Colonic mucosa (tissue), 4 donors: ENCODE results near the gene POF1B. TPM values are rescaled to one million over a fixed set of nuclear protein-coding genes. Genes with fewer than 3 reads are reported as not detected.
"Not testable (repeated sequence)": the region's sequence is repeated elsewhere in the genome, so short reads cannot be mapped to it uniquely, and the experiment has no call there.

Experiments used
- DNase-seq: peaks from one replicate; pipeline ENCODE4 v3.0.0-alpha.2; 2020
- H3K27ac ChIP-seq: fragments of 200-600 bp; one replicate; pipeline ENCODE4 v1.8.0; 2021
- H3K27me3 ChIP-seq: fragments of 200-600 bp; one replicate; pipeline ENCODE4 v1.8.0; 2021
- H3K36me3 ChIP-seq: fragments of 200-600 bp; one replicate; pipeline ENCODE4 v1.8.0; 2021
- H3K4me1 ChIP-seq: fragments of 200-600 bp; one replicate; pipeline ENCODE4 v1.8.0; 2021; ENCODE audit warnings: mild to moderate bottlenecking
- H3K4me3 ChIP-seq: fragments of 200-600 bp; one replicate; pipeline ENCODE4 v1.8.0; 2021
- H3K9ac ChIP-seq, 2 donors: one replicate each; pipeline ENCODE4 v1.7.0; 2013; ENCODE audit warnings: control low read depth in 2 of 2, low read depth in 2 of 2, low read length in 2 of 2
- H3K9me3 ChIP-seq: fragments of 200-600 bp; one replicate; pipeline ENCODE4 v1.8.0; 2021
- intact Hi-C: fragments of 100-400 bp; cut with DNase I; formaldehyde crosslinking; loops from one replicate; pipeline ENCODE4 v1.14.1; 2022
- total RNA-seq, 2 donors: library from RNA; stranded (reverse); fragmentation: NEBNext Ultra II Directional in 1 of 2; extraction: Animal tissue kit (Norgen Biotek cat#: 25700) in 1 of 2; gene quantifications; one replicate each; pipeline ENCODE4 v1.2.1, GENCODE V29; 2021
- TF ChIP-seq, protein P1 (sequence below): fragments of 200-600 bp; IDR thresholded peaks from one replicate; pipeline ENCODE4 v1.8.0; 2022; ENCODE audit warnings: antibody characterized with exemption, mild to moderate bottlenecking
- donor health status: healthy.
- donor health status: DM: no; HTN: no; CAD: no.
- donor health status: DM: no; HTN: no; CAD: no.

POF1B gene
- total RNA-seq, 2 donors from 2014 or later = 145 to 190 TPM

DNA sequence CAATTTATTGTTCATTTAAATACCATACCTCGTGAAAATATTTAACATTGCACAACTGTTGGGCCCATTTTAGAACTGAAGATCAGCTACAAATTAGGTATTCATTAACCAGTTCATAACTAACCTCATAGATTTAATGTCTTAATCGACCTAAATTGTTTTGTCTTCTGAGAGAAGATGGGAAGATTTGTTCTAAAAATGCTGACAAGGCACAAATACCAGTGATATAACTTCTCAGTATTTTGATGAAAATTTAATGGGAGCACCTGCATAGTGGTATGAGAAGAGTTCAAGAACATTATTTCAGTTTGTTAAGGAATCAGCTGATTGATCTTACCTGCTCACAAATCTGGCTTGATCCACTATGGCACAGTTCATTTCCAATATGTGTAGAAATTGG lies 33.9 kb downstream of the POF1B start:
- Histone ChIP-seq H3K9me3 (no peaks in the 10 kb centered on the region), H3K9ac (no peak overlapping the region), H3K27me3 (no peaks in the 10 kb centered on the region), H3K4me1 (no peaks in the 10 kb centered on the region), H3K27ac (no peak overlapping the region), H3K4me3 (no peak overlapping the region), H3K36me3 (no peaks in the 10 kb centered on the region)
- TF ChIP-seq, protein P1, sequence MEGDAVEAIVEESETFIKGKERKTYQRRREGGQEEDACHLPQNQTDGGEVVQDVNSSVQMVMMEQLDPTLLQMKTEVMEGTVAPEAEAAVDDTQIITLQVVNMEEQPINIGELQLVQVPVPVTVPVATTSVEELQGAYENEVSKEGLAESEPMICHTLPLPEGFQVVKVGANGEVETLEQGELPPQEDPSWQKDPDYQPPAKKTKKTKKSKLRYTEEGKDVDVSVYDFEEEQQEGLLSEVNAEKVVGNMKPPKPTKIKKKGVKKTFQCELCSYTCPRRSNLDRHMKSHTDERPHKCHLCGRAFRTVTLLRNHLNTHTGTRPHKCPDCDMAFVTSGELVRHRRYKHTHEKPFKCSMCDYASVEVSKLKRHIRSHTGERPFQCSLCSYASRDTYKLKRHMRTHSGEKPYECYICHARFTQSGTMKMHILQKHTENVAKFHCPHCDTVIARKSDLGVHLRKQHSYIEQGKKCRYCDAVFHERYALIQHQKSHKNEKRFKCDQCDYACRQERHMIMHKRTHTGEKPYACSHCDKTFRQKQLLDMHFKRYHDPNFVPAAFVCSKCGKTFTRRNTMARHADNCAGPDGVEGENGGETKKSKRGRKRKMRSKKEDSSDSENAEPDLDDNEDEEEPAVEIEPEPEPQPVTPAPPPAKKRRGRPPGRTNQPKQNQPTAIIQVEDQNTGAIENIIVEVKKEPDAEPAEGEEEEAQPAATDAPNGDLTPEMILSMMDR = no peak
- DNase-seq = no peak
- intact Hi-C loops = no loop called here

DNA sequence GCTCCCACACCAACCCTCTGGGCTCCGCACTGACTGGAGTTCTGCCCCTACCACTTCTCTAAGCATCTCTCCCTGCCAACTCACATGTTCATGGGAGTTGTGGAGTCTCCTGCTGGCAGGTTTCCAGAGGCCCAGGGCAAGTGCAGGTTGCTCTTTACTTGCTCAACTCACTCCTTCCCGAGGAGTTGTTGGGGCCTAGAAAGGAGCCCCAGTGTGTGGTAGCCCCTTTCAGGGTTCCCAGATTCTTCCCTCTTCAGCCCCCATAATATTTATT lies 52.5 kb downstream of the POF1B start:
- TF ChIP-seq, protein P1 = no peak
- intact Hi-C loops = no loop called here
- DNase-seq = no peak

DNA sequence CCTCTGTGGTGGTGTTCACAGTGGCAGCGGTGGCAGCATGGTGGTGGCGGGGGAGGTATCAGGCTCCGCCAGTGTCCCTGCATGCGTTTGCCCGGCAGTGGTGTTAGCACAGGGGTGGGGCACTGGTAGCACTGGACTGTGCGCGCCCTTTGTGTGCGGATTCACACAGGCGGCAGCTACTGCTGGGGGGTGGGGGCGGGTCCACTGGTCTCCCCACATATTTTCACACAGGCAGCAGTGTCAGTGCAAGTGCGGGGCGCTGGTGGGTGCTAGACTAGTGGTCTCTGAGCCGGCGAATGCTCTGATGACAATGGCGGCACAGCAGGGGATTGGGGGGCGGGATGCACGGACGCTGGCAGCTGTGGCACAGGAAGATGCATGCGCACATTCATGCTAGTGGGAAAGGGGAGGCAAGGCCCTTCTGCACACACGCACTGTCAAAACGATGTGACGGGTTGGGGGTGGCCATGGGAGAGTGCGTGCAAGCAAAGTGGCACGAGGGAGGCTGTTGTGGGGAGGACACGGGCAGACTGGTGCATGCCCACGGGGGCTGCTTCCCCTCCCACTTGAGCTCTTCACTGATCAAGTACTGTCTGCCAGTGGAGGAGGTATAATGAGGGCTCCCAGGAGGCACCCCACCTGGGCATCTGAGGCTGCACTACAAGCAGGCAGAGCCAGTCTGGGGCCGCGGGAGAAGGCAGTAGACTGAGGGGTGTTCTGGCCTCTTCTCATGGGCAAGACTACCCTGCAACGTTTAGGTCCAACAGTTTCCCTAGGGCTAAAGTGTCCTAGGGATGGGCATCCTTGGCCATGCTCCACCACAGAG lies 53.0 kb downstream of the POF1B start:
- no peak overlapping the region for H3K27ac ChIP-seq
- H3K9ac ChIP-seq = no peak overlapping the region
- H3K27me3 ChIP-seq = no peaks in the 10 kb centered on the region
- intact Hi-C loops = no loop called here
- no peak overlapping the region for H3K4me3 ChIP-seq
- no peaks in the 10 kb centered on the region for H3K9me3 ChIP-seq
- no peaks in the 10 kb centered on the region for H3K36me3 ChIP-seq
- DNase-seq = no peak
- H3K4me1 ChIP-seq = no peaks in the 10 kb centered on the region
- TF ChIP-seq, protein P1 = no peak

More for the DNA sequence above, 52.5 kb downstream of the POF1B start:
- Histone ChIP-seq H3K27me3 (no peaks in the 10 kb centered on the region), H3K4me3 (no peak overlapping the region), H3K36me3 (no peaks in the 10 kb centered on the region), H3K27ac (no peak overlapping the region), H3K9me3 (no peaks in the 10 kb centered on the region), H3K9ac (no peak overlapping the region), H3K4me1 (no peaks in the 10 kb centered on the region)

DNA sequence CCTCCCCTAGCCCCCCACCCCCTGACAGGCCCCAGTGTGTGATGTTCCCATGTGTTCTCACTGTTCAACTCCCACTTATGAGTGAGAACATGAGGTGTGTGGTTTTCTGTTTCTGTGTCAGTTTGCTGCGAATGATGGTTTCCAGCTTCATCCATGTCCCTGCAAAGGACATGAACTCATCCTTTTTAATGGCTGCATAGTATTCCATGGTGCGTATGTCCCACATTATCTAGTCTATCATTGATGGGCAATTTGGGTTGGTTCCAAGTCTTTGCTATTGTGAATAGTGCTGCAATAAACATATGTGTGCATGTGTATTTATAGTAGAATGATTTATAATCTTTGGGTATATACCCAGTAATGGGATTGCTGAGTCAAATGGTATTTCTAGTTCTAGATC lies 68.1 kb downstream of the POF1B start:
- H3K4me3 ChIP-seq, intact Hi-C loops, H3K36me3 ChIP-seq, H3K27me3 ChIP-seq, DNase-seq, H3K9me3 ChIP-seq, H3K9ac ChIP-seq, H3K4me1 ChIP-seq, H3K27ac ChIP-seq: not testable (repeated sequence)

DNA sequence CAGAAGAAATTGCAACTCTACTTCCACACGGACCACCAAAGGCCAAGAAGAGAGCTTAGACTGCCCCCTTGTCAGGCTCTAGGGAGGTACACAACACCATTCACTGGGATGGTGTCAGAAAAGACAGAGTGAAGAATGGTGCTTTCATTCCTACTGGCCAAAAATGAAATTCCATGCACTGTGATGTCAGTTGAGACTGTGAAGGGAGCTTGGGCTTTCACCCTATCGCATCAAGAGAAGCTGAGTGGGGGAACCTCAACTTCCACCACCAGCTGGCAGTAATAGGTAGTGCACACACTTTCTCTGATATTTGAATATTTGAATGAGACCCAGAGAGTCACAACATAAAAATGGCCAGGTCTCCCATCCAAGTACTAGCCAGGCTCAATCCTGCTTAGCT lies 69.7 kb downstream of the POF1B start:
- Histone ChIP-seq H3K36me3 (no peaks in the 10 kb centered on the region), H3K27me3 (no peaks in the 10 kb centered on the region), H3K9ac (no peak overlapping the region), H3K9me3 (no peaks in the 10 kb centered on the region), H3K4me3 (no peak overlapping the region), H3K4me1 (no peaks in the 10 kb centered on the region), H3K27ac (no peak overlapping the region)
- intact Hi-C loops = no loop called here
- DNase-seq = no peak
- TF ChIP-seq, protein P1 = no peak

DNA sequence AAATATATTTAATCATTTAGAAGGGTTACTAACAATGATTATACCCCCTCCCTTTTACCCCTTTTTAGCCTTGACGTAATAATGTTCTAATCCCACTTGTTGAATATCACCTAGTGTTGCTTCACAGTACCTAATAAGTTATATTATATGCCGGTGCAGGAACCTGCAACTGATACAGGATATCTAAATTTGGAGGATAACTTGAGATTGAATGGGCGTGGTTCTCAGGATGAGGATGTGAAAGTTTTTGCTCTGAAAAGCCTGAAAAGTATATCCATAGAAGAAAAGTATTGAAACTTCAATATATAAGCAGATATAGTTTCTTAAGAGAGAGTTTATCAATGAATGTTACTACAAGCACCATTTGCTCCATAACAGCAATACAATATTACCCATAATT lies 75.9 kb downstream of the POF1B start:
- Histone ChIP-seq H3K4me3 (no peak overlapping the region), H3K4me1 (no peaks in the 10 kb centered on the region), H3K9ac (no peak overlapping the region), H3K9me3 (no peaks in the 10 kb centered on the region), H3K27me3 (no peaks in the 10 kb centered on the region), H3K36me3 (no peaks in the 10 kb centered on the region), H3K27ac (no peak overlapping the region)
- intact Hi-C loops = no loop called here
- TF ChIP-seq, protein P1 = no peak
- no peak for DNase-seq
